Left kidney (tissue), 2 donors: ENCODE data around the gene FHAD1. TPM values are rescaled to one million over a fixed set of nuclear protein-coding genes. Genes with fewer than 3 reads are reported as not detected.

Source experiments
- DNase-seq: peaks from one replicate; pipeline ENCODE4 v3.0.0-alpha.2; 2013
- polyA plus RNA-seq: library from polyadenylated mRNA; unstranded; fragments of 120-200 nt; gene quantifications from one replicate; pipeline ENCODE4 v1.2.1, GENCODE V29; 2013; ENCODE audit not compliant: insufficient read length

Gene FHAD1
- polyA plus RNA-seq, 1 donor, result 3.7 TPM

DNA sequence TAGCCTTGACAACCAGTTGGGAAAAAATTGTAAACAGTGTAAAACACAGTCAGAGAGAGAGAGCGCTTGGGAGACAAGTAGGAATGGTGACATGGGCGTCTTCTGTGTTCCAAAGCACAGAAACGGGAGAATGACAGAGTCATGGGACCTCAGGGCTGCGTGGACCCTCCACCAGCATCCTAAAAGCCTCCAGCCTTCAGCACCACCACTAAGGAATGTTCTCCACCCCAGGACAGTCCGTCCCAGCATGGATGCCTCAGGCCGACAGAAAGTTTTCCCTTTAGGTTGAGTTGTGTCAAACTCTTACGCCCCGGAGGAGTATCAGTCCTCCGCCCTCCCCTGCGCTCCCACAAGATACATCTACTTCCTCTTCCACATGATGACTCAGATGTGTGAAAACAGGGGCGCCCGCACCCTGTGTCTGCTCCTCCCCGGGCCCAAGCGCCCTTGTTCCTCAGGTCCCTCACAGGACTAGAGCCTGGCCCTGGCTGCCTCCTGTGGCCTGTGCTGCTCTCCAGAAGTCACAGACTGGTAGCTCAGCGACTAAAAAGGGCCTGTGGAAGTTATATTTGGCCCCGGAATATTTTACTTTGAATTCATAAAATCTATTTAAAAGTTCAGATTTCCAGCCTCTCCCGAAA lies 98.8 kb downstream of the FHAD1 start:
- no peak for DNase-seq

- DNase-seq, result no peak
Observed at GRCh38 chr1:15346346-15347030, 99.5 kb downstream of the FHAD1 start.

- DNase-seq, result no peak
Observed at GRCh38 chr1:15347182-15347581, 100.2 kb downstream of the FHAD1 start.

- DNase-seq, result no peak
Observed at GRCh38 chr1:15348648-15349047, 101.6 kb downstream of the FHAD1 start.

DNA sequence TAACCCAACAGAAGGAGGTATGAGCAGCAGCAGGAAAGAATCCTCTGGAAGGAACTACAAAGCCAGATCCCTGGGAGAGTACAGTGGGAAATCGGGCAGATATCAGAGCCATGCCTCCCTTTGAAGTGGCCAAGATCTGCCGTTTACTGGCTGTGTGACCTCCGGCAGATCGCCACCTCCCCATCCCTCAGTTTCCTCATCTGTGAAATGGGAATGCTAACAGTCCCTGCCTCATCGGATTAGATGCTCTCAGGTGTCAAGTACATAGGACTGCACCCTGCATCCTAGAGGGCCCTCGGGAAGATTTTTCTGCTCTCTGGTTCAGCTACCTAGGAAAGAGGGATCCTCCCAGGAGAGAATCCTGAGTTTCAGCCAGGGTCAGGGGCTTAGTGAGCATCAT lies 102.1 kb downstream of the FHAD1 start:
- no peak for DNase-seq

- no peak for DNase-seq
Observed at GRCh38 chr1:15350151-15350550, 103.1 kb downstream of the FHAD1 start.

DNA sequence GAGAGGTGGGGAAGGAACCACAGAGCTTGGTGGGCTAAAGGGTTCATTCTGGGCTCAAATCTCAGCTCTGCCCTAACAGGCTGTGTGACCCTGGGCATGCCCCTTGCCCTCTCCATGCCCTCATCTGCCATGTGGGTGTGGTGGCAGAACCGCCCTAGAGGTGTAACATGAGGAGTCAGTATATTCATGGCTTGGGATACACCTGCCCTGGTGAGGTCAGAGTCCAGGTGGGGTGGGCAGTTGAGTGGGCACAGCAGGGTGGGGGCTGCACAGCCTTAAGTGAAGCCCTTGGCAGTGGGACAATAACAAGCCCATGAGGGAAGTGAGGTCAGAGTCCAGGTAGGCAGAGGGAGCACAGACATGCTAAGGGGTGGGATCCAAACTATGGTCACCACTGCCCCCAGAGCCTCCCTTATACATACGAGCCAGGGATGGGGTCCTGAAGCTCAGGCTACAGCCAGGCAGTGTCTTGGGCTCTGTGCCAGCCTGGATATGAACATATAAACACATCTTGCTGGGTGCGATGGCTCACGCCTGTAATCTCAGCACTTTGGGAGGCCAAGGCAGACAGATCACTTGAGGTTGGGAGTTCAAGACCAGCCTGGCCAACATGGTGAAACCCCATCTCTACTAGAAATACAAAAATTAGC lies 103.7 kb downstream of the FHAD1 start:
- no peak for DNase-seq

DNA sequence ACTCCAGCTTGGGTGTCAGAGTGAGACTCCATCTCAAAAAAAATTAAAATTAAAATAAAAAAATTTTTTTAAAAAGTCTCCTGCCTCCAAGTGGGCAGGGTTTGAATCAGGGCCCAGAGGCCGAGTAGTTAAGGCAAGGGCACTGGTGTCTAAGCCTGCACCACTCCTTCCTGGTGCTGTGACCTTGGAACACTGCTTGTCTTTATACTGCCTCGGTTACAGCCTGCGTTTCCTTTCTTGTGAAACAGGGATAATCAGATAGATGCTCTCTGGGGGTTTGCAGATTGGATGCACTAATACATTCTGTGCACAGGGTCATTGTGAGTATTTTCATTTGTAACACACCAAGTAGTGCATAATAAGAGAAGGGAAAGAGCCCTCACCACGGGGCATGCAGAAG lies 104.3 kb downstream of the FHAD1 start:
- no peak for DNase-seq

GRCh38 chr1:15352128-15352957 lies 105.3 kb downstream of the FHAD1 start:
- no peak for DNase-seq

DNA sequence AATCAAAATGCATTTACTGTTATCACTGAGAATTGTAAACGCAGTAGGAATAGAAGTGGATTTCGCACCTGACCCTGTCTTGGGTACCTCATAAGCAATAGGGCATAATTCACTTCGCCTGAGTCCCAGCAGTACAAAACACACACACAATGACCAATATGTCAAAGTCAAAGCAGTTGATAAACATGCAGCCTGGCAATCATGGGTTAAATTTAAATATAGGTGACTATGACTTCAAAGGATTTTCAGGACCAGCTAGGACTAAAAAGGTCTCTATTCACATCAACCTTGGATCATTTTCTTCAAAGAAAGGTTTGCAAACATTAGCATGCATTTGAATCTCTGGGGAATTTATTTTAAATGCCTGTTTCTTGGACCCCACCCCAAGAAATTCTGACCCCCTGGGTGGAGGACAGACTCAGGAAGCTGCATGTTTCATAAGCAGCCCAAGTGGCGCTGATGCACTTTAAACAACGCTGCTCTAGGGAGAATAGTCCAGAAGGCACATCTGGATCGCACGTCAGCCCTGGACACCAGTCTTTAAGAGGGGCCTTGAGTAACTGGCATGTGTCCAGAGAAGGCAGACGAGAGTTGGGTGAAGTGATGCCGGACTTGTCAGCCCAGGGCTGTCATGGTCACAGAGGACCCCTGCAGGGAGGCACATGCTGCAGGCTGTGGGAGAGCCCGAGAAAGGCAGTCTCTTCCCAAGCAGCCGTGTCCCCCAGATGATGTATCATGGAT lies 107.0 kb downstream of the FHAD1 start:
- no peak for DNase-seq

DNA sequence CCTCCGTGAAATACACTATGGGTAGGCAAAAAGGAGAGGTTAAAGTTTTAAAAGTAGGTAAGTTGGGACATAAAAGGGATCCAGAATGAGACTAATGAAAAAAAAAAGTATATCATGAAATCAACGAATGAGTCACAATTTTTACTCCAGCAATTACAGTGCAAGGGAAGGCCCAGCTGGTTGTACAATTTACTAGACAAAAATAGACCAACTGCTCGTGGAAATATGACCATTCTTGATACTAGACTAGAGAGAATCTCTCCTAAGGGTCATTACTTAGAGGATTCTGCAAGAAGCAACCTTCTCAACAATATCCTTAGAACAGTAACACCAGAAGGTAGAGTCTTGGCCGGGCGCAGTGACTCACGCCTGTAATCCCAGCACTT lies 107.5 kb downstream of the FHAD1 start:
- no peak for DNase-seq

DNA sequence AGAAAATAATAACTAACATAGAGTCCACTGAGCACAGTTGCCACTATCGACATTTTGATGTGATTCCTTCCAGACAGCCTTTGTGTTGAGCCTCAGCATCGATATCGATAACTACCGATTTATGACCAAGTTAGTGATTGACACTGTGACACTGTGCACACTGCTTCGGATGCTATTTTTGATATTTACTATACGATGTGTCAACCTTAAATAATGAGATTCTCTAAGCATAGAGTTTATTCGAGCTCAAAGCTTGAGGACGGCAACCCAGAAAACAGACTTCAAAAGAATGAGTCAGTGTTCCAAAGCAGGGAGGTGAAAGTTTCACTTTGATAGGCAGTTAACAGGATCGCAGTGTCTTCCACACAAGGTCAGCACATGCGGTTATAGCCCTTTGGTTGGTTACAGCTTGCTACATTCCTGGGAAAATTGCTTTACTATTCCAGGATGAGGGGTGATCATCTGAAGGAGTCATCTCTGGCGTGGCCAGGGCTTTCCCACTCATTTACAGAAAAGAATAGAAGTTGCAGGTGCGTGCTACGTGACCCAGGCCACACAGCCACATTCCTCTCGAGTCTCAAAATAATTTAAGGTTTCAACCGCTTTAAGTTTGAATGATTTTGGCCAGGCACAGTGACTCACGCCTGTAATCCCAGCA lies 109.1 kb downstream of the FHAD1 start:
- DNase-seq, result no peak

GRCh38 chr1:15357612-15358207 lies 110.7 kb downstream of the FHAD1 start:
- DNase-seq, result no peak

DNA sequence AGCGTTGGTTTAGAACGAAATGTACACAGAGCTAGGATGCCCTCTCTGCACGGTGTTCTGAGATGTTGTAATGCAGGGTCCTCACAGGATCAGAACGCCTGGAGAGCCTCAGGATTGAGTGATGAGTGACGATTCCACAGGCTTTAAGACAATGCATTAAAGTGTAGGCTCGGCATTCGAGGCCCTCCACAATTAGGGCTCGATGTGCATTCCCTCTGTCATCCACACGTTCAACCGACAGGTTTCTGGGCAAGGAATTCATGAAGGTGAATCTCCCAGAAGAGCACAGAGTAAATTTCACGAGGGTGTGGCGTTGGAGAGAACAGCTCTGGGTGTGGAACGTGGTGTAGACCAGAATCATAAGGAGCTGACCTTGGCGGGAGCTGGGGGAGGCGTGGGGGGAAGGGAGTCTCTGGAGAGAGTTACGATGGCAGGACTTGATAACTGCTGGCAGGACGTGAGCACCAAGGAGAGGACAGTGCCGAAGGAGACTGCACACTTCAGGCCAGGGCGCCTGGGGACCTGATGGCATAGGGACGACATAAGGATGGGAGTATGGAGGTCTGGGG lies 111.6 kb downstream of the FHAD1 start:
- DNase-seq, result no peak

DNA sequence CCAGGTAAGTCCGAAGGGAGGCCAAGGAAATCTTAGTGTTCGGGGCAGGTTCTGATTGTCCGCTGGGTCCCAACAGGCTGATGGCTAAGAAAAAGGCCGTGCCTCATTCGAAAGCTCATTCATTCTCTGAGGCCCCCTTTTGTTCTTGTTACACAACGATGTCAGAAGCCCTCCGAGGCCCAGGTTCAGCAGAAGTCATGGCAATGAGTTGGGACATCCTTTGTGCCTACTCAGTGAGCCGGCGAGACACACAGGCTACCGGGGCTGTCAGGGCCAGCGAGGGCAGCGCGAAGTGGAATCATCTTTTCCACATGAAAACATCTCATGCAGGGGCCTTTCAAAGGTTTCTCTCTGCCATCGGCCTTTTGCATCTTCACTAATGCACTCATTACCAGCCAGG lies 113.7 kb downstream of the FHAD1 start:
- DNase-seq, result no peak

DNA sequence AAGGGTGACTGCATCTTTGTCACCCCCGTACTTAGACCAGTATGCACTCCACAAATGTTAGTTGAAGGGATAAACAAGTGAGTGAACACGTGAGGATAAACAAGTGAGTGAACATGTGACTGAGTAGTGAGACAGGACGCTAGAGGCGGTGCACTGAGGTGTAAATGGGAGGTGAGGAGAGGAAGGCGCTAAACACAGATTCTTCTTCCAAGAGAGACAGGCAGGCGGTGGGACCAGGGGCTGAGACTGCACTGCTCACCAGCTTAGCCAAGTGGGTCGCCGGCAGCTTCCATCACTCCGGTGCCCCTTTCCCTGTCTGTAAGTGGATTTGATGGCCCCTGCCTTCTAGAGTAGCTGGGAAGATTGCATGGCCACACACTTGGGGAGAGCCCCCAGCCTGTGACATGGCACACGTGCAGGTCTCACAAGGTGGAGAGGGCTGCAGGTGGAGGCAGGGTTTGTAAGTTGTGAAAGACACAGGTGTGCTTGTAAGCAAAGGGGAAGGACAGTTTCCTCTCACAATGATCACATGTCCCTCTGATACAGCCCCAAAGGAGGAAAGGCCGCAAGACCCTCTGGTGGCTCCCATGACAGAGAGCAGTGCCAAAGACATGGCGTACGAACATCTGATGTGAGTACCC lies 115.2 kb downstream of the FHAD1 start:
- no peak for DNase-seq

GRCh38 chr1:15362737-15363128 lies 115.7 kb downstream of the FHAD1 start:
- DNase-seq, result no peak

DNA sequence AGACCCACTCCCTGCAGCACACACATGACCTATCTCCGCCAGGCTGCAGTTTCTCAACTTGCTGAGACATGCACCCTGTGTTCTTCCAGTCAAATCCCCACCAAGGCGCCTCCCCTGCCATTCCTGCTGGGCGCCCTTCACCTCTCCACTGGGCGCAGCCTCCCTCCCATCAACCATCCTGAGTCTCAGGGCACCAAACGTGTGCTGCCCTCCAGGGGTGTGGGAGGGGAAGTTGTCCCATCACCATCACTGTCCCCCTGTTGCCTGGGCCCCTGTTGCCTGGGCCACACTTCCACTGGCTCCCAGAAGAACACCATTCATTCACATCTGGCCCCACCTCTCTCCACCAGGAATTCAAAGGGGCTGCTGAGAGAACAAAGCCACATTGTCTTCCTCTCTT lies 117.7 kb downstream of the FHAD1 start:
- DNase-seq, result no peak

DNA sequence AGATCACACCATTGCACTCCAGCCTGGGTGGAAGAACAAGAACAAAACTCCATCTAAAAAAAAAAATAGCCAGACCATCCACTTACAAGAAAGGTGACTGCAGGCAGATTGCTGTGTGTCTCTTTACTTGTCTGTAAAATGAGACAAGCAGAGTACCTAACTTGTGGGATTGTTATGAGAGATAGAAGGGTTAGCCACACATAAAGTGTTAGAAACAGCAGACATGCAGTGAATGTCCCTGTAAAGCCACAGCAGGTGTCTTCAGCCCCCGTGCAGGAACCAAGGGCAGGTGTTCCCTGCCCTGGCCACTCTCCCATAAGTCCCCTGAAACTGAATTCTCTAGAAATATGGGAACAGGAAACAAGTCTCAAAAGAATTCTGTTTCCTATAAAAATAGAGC lies 121.9 kb downstream of the FHAD1 start:
- no peak for DNase-seq

GRCh38 chr1:15370268-15370667 lies 123.2 kb downstream of the FHAD1 start:
- no peak for DNase-seq
